ENCODE results near the gene MORN5. TPM values are rescaled to one million over a fixed set of nuclear protein-coding genes. Genes with fewer than 3 reads are reported as not detected.

MORN5 gene
- total and polyA plus RNA-seq, 10 of the 15 experiments (the other 5 are each of a cell fraction or from before 2014, with no cell fraction given): not detected

GRCh38 chr9:122246666-122247065 is 87.0 kb downstream of the MORN5 start (continued):
- TF ChIP-seq ASH2L (IDR thresholded peaks at IDR 0.05; ENCODE audit: borderline replicate concordance, low read depth): no peak
- TF ChIP-seq EP300 (IDR thresholded peaks at IDR 0.05; ENCODE audit: borderline replicate concordance in 1 of 2, control insufficient read depth in 1 of 2, low read depth in 2 of 2, low read length in 2 of 2): no peak
- no peak for TF ChIP-seq E2F8 (IDR thresholded peaks at IDR 0.05; ENCODE audit: low read depth, partially characterized antibody)
- no peak for TF ChIP-seq RAD51 (IDR thresholded peaks at IDR 0.05)
- no peak for TF ChIP-seq CHD4 (IDR thresholded peaks at IDR 0.05)
- no peak for TF ChIP-seq HDGF (IDR thresholded peaks at IDR 0.05)
- TF ChIP-seq NFIC (IDR thresholded peaks at IDR 0.05; ENCODE audit: low read depth, low read length): no peak
- no peak for TF ChIP-seq RELA (IDR thresholded peaks at IDR 0.05; ENCODE audit: borderline replicate concordance, partially characterized antibody)
- no peak for TF ChIP-seq USF2 (IDR thresholded peaks at IDR 0.05; ENCODE audit: borderline replicate concordance, low read depth, low read length)

- BruUV-seq (replicated peaks): no TSS peak
- ATAC-seq: no peak
- ChIA-PET SMC1A (ENCODE audit: uncharacterized antibody, unreplicated experiment) (no interaction called here), RAD21 (ENCODE audit: unreplicated experiment) (no interaction called here), POLR2A (no interaction called here), CTCF (no interaction called here)
- Histone ChIP-seq H2AFZ (ENCODE audit: control insufficient read depth, low read depth, low read length) (no peak overlapping the region), H3K27me3 (replicated peaks in 1 of 2; ENCODE audit: control insufficient read depth in 2 of 2, insufficient read depth in 2 of 2, low read length in 1 of 2) (no peaks in the 10 kb centered on the region), H3K79me2 (ENCODE audit: control insufficient read depth, insufficient read depth, low read length) (no peaks in the 10 kb centered on the region), H4K20me1 (ENCODE audit: control insufficient read depth, insufficient read depth) (no peaks in the 10 kb centered on the region), H3K4me3 (no peak overlapping the region), H3K27ac (ENCODE audit: control insufficient read depth, insufficient read depth) (no peak overlapping the region), H3K36me3 (ENCODE audit: control insufficient read depth in 2 of 2, insufficient read depth in 2 of 2, low read length in 1 of 2) (peaks cover 5 to 29% of the 10 kb centered on the region in 2 experiments), H3K9me3 (replicated peaks; ENCODE audit: control insufficient read depth, insufficient read depth, low read length) (no peaks in the 10 kb centered on the region), H3K4me2 (ENCODE audit: control insufficient read depth, insufficient read depth) (no peak overlapping the region), H3K4me1 (ENCODE audit: control insufficient read depth, insufficient read depth, low read length) (no peaks in the 10 kb centered on the region), H3K9ac (ENCODE audit: control insufficient read depth, insufficient read depth, low read length) (no peak overlapping the region)
- FAIRE-seq: no peak
- 90% methylated on average over 5 of the region's 5 CpGs for WGBS (ENCODE audit: insufficient coverage, insufficient replicate concordance, low lambda C conversion rate, missing lambda C conversion rate)
- in situ Hi-C loops (cut with MboI): no loop called here
- intact Hi-C loops (cut with micrococcal nuclease; ENCODE audit: unreplicated experiment): no loop called here
- no peak for DNase-seq (ENCODE audit: low read depth, low spot score)
- TF ChIP-seq ATF2 (IDR thresholded peaks at IDR 0.05; ENCODE audit: low read length): no peak
- TF ChIP-seq ZNF274 (IDR thresholded peaks at IDR 0.05; ENCODE audit: insufficient read depth, insufficient read length): no peak
- TF ChIP-seq CTCF (IDR thresholded peaks at IDR 0.05 in 2 of 3, conservative IDR thresholded peaks at IDR 0.05 in 1 of 3; ENCODE audit: control insufficient read depth in 2 of 3, extremely low read depth in 1 of 3, insufficient read depth in 1 of 3, low read depth in 3 of 3, low read length in 3 of 3): no peak
- no peak for TF ChIP-seq MYC (IDR thresholded peaks at IDR 0.05; ENCODE audit: insufficient read depth, insufficient read length, insufficient replicate concordance, low read length, severe bottlenecking)
- no peak for TF ChIP-seq EZH2 (IDR thresholded peaks at IDR 0.05; ENCODE audit: borderline replicate concordance, control insufficient read depth, low read depth, low read length)
- TF ChIP-seq EGR1 (IDR thresholded peaks at IDR 0.05; ENCODE audit: borderline replicate concordance in 1 of 2, low read depth in 2 of 2, low read length in 2 of 2): no peak
- no peak for TF ChIP-seq IKZF2 (IDR thresholded peaks at IDR 0.05)
- no peak for TF ChIP-seq SREBF2 (IDR thresholded peaks at IDR 0.05; ENCODE audit: low read length)
Measured at GRCh38 chr9:122248448-122248865, 88.7 kb downstream of the MORN5 start.

Data from GM12878 (cell line).